ENCODE data around the gene OMP. TPM values are rescaled to one million over a fixed set of nuclear protein-coding genes. Genes with fewer than 3 reads are reported as not detected.

Gene OMP
- total and polyA plus RNA-seq, 2 donors from 2014 or later: 1.8 TPM; not detected in 1

DNA sequence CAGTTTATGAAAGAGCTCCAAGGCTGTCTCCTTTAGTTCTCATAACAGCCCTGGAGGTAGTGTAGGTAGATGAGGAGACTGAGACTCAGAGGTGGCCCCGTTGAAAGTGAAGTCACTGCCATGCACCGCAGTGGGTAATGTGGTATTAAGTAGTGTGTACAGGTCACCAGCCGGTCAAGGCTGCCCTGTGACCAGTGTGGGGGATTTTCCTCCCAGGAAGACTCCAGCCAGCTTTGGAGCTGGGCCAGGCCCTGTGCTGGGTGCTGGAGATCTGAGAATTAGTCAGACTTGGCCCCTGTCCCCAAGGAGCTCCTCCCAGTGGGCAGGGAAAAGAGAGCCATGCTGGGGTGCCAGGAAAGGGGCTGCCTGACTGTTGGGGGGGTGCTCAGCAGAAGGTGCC is 5.3 kb downstream of the OMP start:
- intact Hi-C loops (cut with DNase I): no loop called here
- H3K9me3 ChIP-seq (ENCODE audit: control insufficient read depth in 2 of 3, insufficient read depth in 1 of 3, low read length in 3 of 3): no peaks in the 10 kb centered on the region
- no peaks in the 10 kb centered on the region for H3K36me3 ChIP-seq (ENCODE audit: control insufficient read depth in 2 of 3, insufficient read depth in 3 of 3, low read length in 3 of 3)
- peak in 1 of 5 donors; percentile 92 for DNase-seq
- H3K27ac ChIP-seq (ENCODE audit: low read depth in 2 of 2, low read length in 2 of 2): peak overlapping the region in 1 of 2 donors; percentile 39
- H3K4me3 ChIP-seq (ENCODE audit: low read length in 3 of 3): no peak overlapping the region
- H3K4me1 ChIP-seq (ENCODE audit: control insufficient read depth in 2 of 3, insufficient read depth in 2 of 3, low read depth in 1 of 3, low read length in 3 of 3): peaks cover 0 to 6% (median 0%) of the 10 kb centered on the region in 3 donors
- no peak for FAIRE-seq
- no peak for TF ChIP-seq CTCF (IDR thresholded peaks at IDR 0.05; ENCODE audit: borderline replicate concordance, extremely low read depth, insufficient read depth)
- no peak overlapping the region for H3K9ac ChIP-seq (ENCODE audit: low read length in 3 of 3)
- H3K27me3 ChIP-seq (ENCODE audit: control insufficient read depth, insufficient read depth, low read length): no peaks in the 10 kb centered on the region

DNA sequence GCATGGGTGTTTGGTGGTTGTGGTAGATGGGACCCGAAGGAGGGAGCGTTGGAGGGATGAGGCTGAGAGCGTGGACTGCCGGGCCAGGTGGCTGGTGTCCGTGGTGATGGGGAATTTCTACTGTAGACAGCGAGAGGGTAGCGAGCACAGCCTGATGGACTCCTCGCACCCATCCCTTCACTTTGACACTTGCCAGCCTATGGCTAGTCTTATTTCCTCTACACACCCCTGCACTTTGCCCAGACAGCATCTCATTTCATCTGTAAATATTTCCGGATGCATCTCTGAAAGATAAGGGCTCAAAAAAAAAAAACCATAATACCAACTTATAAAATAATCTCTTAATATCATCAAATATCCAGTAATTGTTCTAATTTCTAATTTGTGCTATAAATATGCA is 5.8 kb downstream of the OMP start:
- no peak overlapping the region for H3K27ac ChIP-seq (ENCODE audit: low read depth in 2 of 2, low read length in 2 of 2)

DNA sequence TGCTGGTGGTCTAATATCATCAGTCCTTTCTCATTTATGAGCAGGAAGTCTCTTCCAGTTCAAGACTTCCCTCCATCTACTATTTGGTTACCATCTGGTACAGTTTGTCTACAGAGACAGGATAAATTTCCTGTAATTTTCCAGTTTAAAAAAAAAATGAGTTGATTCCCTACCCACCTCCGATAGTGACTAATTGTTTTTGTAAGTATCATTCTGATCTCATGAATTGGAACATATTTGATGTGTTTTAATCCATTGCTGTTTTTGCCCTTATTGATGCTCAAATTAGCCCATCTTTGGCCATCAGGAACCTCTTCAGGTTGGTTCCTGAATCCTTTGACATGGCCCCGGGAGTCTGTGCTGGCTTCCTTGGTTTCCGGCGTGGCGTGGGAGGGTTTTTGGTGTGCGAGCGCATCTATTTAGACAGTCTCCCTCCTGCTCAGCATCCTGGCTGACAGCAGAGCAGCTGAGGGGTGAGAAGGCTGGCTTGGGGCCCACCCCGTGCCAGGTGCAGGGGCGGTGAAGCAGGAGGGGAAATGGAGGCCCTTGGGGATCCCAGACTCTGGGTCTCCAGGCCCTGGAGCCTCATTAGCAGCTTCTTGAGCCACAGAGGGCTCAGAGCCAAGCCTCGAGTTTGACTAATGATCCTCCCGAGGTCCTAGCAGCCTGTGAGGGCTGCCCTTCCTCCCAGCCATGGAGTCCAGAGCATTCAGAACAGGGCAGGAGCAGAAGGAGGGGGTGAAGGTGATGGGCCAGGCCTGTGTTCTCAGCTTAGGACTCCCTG is 6.8 kb downstream of the OMP start:
- Histone ChIP-seq H3K36me3 (ENCODE audit: control insufficient read depth in 2 of 3, insufficient read depth in 3 of 3, low read length in 3 of 3) (no peaks in the 10 kb centered on the region), H3K9me3 (ENCODE audit: control insufficient read depth in 2 of 3, insufficient read depth in 1 of 3, low read length in 3 of 3) (no peaks in the 10 kb centered on the region), H3K27me3 (ENCODE audit: control insufficient read depth, insufficient read depth, low read length) (no peaks in the 10 kb centered on the region), H3K27ac (ENCODE audit: low read depth in 2 of 2, low read length in 2 of 2) (no peak overlapping the region), H3K4me1 (ENCODE audit: control insufficient read depth in 2 of 3, insufficient read depth in 2 of 3, low read depth in 1 of 3, low read length in 3 of 3) (peaks cover 0 to 6% (median 0%) of the 10 kb centered on the region in 3 donors), H3K9ac (ENCODE audit: low read length in 3 of 3) (no peak overlapping the region), H3K4me3 (ENCODE audit: low read length in 3 of 3) (no peak overlapping the region)
- TF ChIP-seq CTCF (IDR thresholded peaks at IDR 0.05; ENCODE audit: borderline replicate concordance, extremely low read depth, insufficient read depth): no peak
- FAIRE-seq (no peak), DNase-seq (no peak)
- intact Hi-C loops (cut with DNase I): no loop called here

More for the DNA sequence above, 5.8 kb downstream of the OMP start:
- no peak for TF ChIP-seq CTCF (IDR thresholded peaks at IDR 0.05; ENCODE audit: borderline replicate concordance, extremely low read depth, insufficient read depth)
- no peaks in the 10 kb centered on the region for H3K27me3 ChIP-seq (ENCODE audit: control insufficient read depth, insufficient read depth, low read length)
- no peak overlapping the region for H3K9ac ChIP-seq (ENCODE audit: low read length in 3 of 3)
- H3K36me3 ChIP-seq (ENCODE audit: control insufficient read depth in 2 of 3, insufficient read depth in 3 of 3, low read length in 3 of 3): no peaks in the 10 kb centered on the region
- DNase-seq: no peak
- intact Hi-C loops (cut with DNase I): no loop called here
- H3K9me3 ChIP-seq (ENCODE audit: control insufficient read depth in 2 of 3, insufficient read depth in 1 of 3, low read length in 3 of 3): no peaks in the 10 kb centered on the region
- peaks cover 0 to 6% (median 0%) of the 10 kb centered on the region in 3 donors for H3K4me1 ChIP-seq (ENCODE audit: control insufficient read depth in 2 of 3, insufficient read depth in 2 of 3, low read depth in 1 of 3, low read length in 3 of 3)
- H3K4me3 ChIP-seq (ENCODE audit: low read length in 3 of 3): no peak overlapping the region
- no peak for FAIRE-seq
